NT2/D1 (cell line): ENCODE data around the gene NOL4L.

ENCODE experiments used
- SUZ12 ChIP-seq: IDR thresholded peaks from 2 replicates; pipeline ENCODE4 v1.6.1; 2011; ENCODE audit not compliant: insufficient read length, insufficient read depth; ENCODE audit errors: extremely low read depth
- YY1 ChIP-seq: IDR thresholded peaks from 2 replicates; pipeline ENCODE4 v1.6.1; 2011; ENCODE audit not compliant: insufficient read length, insufficient read depth
- ZNF274 ChIP-seq: IDR thresholded peaks from 2 replicates; pipeline ENCODE4 v1.6.1; 2011; ENCODE audit warnings: mild to moderate bottlenecking, low read depth, low read length

DNA sequence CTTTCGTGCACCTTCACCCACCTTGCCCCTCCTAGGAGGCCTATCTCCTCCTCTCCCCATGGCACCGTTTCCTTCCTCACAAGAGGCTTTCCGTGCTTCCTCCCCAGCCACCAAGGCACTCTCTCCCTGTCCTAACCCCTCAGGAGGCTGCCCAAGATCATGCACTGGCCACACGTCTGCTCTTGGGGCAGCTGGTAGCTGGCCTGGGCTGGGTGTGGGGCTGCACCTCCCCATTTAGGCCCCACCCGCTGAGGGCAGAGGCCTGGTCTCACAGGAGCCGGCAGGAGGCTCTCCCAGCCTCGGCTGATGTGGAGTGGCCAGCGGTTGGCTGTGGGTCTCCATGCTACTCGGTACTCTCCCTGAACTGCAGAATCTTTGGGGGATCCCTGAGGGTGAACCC, 13.6 kb downstream of the NOL4L start:
- TF ChIP-seq ZNF274, result no peak
- TF ChIP-seq SUZ12, result no peak
- no peak for TF ChIP-seq YY1
